ENCODE data around the gene EML2.

DNA sequence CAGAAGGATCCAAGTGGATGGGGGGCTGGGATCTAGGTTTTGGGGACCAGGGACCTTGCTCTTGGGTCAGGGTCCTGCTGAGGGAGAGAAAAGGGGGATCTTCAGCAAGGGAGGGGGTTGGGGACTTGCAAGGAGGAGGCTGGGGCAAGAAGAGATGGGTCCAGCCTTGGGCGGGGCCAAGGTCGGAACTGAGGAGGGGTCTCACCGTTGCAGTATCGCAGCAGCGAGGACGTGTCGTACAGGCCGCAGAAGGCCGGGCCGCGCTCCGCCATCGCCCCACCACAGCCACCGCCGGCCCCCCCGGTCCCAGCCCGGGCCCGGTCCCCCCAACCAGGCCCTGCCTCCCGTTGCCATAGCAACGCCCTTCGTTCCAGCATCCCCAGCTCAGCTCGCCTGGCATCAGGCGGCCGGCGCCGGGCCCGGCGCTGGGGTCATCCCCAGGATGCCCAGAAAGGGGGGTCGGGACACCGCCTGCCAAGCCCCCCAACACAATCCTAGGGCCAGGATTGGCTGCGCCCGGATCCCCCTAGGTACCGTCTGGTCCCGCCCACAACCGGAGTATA lies 6.0 kb upstream of the EML2 start:
- TF ChIP-seq, protein P1, sequence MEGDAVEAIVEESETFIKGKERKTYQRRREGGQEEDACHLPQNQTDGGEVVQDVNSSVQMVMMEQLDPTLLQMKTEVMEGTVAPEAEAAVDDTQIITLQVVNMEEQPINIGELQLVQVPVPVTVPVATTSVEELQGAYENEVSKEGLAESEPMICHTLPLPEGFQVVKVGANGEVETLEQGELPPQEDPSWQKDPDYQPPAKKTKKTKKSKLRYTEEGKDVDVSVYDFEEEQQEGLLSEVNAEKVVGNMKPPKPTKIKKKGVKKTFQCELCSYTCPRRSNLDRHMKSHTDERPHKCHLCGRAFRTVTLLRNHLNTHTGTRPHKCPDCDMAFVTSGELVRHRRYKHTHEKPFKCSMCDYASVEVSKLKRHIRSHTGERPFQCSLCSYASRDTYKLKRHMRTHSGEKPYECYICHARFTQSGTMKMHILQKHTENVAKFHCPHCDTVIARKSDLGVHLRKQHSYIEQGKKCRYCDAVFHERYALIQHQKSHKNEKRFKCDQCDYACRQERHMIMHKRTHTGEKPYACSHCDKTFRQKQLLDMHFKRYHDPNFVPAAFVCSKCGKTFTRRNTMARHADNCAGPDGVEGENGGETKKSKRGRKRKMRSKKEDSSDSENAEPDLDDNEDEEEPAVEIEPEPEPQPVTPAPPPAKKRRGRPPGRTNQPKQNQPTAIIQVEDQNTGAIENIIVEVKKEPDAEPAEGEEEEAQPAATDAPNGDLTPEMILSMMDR (IDR thresholded peaks at IDR 0.05; ENCODE audit: low read depth, low read length, poor library complexity, severe bottlenecking) = no peak
- no peak for TF ChIP-seq EZH2phosphoT487 (IDR thresholded peaks at IDR 0.05; ENCODE audit: borderline replicate concordance, low read length)
